ENCODE measurements around the gene LCN6. TPM values are rescaled to one million over a fixed set of nuclear protein-coding genes. Genes with fewer than 3 reads are reported as not detected.
A peak's percentile ranks its signal among the peaks of the same experiment; 100 is the strongest.

The LCN6 gene
- total and polyA plus RNA-seq, 7 donors: 1.2 to 19.1 (median 5.9) TPM

DNA sequence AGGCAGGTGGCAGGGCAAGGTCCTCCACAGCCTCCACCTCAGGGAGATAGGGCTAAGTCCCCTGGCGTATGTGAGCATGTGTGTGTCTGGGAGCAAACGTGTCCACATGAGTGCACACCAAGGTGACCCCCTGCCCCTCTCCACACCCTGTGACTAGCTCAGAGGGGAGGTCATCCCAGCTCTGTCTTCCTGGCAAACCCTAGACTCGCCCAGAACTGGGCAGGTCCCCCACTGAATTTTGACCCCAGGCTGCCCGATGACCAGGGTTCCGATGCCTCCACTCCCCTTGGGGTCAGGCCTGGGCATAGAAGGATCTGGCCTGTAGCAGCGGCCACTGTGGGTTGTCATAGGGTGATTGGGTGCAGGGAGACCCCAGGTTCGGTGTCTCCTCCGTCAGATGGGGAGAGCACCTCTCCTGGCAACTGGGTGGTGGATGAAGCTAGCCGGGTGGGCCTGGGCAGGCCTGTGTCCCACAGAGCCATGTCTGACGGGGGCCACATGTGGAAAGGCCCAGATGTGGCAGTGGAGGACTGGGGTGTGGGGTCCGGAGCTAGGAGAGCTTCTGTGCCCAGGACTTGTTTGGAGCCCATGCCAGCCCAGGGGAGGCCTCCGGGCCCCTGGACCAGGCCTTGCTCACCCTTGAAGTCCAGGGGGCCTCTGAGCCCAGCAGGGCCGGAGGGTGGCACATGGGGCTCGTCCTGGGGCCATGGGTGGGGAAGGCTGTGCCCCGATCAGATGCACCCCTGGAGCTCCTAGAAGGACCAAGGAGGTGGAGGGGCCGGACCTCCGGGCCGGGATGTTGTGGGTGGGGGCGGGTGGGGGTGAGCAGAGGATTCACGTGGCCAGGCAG, 29.8 kb downstream of the LCN6 start:
- no peak overlapping the region for H3K4me3 ChIP-seq
- intact Hi-C loops (cut with DNase I): no loop called here
- peaks cover 0 to 46% (median 29%) of the 10 kb centered on the region in 4 donors for H3K4me1 ChIP-seq
- H3K36me3 ChIP-seq: peaks cover 9 to 23% (median 16%) of the 10 kb centered on the region in 4 donors
- TF ChIP-seq POLR2AphosphoS5 (IDR thresholded peaks at IDR 0.05) (no peak), EP300 (IDR thresholded peaks at IDR 0.05) (no peak), POLR2A (IDR thresholded peaks at IDR 0.05) (no peak)
- TF ChIP-seq, protein P1, sequence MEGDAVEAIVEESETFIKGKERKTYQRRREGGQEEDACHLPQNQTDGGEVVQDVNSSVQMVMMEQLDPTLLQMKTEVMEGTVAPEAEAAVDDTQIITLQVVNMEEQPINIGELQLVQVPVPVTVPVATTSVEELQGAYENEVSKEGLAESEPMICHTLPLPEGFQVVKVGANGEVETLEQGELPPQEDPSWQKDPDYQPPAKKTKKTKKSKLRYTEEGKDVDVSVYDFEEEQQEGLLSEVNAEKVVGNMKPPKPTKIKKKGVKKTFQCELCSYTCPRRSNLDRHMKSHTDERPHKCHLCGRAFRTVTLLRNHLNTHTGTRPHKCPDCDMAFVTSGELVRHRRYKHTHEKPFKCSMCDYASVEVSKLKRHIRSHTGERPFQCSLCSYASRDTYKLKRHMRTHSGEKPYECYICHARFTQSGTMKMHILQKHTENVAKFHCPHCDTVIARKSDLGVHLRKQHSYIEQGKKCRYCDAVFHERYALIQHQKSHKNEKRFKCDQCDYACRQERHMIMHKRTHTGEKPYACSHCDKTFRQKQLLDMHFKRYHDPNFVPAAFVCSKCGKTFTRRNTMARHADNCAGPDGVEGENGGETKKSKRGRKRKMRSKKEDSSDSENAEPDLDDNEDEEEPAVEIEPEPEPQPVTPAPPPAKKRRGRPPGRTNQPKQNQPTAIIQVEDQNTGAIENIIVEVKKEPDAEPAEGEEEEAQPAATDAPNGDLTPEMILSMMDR (IDR thresholded peaks at IDR 0.05): no peak
- H3K27ac ChIP-seq: peak overlapping the region in 2 of 4 donors; percentile 32 to 74
- no peak for DNase-seq
- WGBS, 2 donors: 30 to 70% methylated on average over 20 of the region's 20 CpGs
- no peaks in the 10 kb centered on the region for H3K9me3 ChIP-seq
- H3K27me3 ChIP-seq: peaks cover 0 to 3% (median 3%) of the 10 kb centered on the region in 3 donors

DNA sequence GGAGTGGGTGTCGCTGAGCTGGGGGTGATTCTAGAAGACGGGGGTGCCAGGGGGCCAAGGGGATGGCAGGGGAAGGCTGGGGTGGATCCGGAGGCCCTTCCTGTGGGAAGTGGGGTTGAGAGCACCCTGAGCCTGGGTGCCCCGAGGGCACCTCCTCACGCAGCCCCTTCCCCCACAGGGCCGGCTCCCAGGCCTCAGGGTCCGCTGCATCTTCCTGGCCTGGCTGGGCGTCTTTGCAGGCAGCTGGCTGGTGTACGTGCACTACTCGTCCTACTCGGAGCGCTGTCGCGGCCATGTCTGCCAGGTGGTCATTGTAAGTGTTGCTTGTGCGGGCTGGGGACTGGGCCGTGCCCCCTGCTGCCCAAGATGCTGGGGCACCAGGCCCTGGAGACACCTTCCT, 30.9 kb downstream of the LCN6 start:
- DNase-seq: no peak
- no peaks in the 10 kb centered on the region for H3K9me3 ChIP-seq
- H3K36me3 ChIP-seq: peaks cover 0 to 12% (median 6%) of the 10 kb centered on the region in 4 donors
- H3K4me1 ChIP-seq: peaks cover 0 to 48% (median 37%) of the 10 kb centered on the region in 4 donors
- 52 to 84% methylated on average over 16 of the region's 16 CpGs for WGBS, 2 donors
- H3K27me3 ChIP-seq: peaks cover 0 to 13% (median 13%) of the 10 kb centered on the region in 3 donors
- no peak overlapping the region for H3K27ac ChIP-seq
- no peak overlapping the region for H3K4me3 ChIP-seq
- intact Hi-C loops (cut with DNase I): no loop called here
- TF ChIP-seq POLR2AphosphoS5 (IDR thresholded peaks at IDR 0.05) (no peak), POLR2A (IDR thresholded peaks at IDR 0.05) (no peak), EP300 (IDR thresholded peaks at IDR 0.05) (no peak)
- TF ChIP-seq, protein P1 (IDR thresholded peaks at IDR 0.05): no peak

DNA sequence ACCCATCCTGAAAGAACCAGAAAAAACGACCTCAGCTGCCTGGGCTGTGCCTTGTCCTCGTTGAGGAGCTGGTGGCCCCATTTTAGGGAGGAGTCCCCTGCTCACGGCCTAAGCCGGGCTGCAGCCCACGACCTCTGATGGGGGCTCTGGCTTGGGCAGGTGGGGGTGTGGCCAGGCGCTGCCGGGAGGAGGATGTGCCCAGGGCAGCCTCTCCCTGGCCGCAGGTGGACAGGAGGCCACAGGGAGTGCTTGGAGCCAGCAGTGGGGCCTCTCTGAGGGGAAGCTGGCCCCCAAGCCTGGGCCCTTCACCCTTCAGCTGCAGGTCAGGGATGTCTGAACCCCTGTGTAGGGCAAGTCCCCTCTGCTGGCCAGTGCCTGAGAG, 33.4 kb downstream of the LCN6 start:
- TF ChIP-seq, protein P1 (IDR thresholded peaks at IDR 0.05): no peak
- no peak for TF ChIP-seq POLR2A (IDR thresholded peaks at IDR 0.05)
- no peak for TF ChIP-seq POLR2AphosphoS5 (IDR thresholded peaks at IDR 0.05)
- H3K9me3 ChIP-seq: no peaks in the 10 kb centered on the region
- peaks cover 0 to 32% (median 26%) of the 10 kb centered on the region in 4 donors for H3K4me1 ChIP-seq
- 24 to 52% methylated on average over 8 of the region's 8 CpGs for whole genome bisulfite sequencing, 2 donors
- intact Hi-C loops (cut with DNase I): no loop called here
- H3K4me3 ChIP-seq: no peak overlapping the region
- H3K27ac ChIP-seq: peak overlapping the region; percentile 3 to 62 (median 28)
- H3K36me3 ChIP-seq: no peaks in the 10 kb centered on the region
- peaks cover 0 to 20% (median 20%) of the 10 kb centered on the region in 3 donors for H3K27me3 ChIP-seq
- no peak for DNase-seq

DNA sequence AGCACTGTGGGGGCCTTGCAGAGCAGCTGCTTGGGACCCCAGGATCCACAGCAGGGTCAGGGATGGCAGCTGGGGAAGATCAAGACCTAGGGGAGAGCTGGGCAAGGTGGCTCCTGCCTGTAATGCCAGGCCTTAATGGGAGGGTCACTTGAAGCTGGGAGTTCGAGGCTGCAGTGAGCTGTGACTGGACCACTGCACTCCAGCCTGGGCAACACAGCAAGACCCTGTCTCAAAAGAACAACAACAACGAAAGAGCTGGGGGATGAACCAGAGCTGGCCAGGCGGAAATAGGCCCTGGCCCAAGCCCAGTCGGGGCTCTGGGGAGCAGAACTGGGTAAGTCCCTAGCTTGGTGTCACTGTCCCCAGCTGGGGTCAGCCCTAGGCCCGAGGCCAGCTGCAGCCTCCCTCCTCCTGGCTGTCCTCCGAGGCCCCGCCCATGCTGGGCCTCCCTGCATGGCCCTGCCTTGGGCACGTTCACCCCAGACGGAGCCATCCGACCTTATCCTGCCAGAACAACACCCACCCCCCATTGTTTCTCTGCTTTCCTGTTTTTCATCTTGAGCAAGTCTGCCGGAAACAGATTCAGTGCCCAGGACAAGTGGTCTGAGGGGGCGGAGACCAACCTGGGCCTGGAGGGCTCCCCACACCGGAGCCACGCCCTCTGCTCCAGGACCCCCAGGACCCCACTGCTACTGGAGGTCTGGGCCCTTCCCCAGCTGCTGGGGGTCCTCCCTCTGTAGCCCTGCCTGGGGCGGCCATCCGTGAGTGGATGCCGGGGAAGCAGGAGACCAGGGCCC, 34.0 kb downstream of the LCN6 start:
- Histone ChIP-seq H3K27me3 (peaks cover 0 to 20% (median 20%) of the 10 kb centered on the region in 3 donors), H3K4me1 (peaks cover 0 to 26% (median 22%) of the 10 kb centered on the region in 4 donors), H3K27ac (peak overlapping the region; percentile 66 to 76 (median 74)), H3K4me3 (no peak overlapping the region), H3K9me3 (no peaks in the 10 kb centered on the region), H3K36me3 (no peaks in the 10 kb centered on the region)
- 54 to 56% methylated on average over 17 of the region's 17 CpGs for WGBS, 2 donors
- TF ChIP-seq POLR2AphosphoS5 (IDR thresholded peaks at IDR 0.05): peak in 1 of 4 donors; percentile 40
- no peak for TF ChIP-seq EP300 (IDR thresholded peaks at IDR 0.05)
- DNase-seq: no peak
- intact Hi-C loops (cut with DNase I): no loop called here

DNA sequence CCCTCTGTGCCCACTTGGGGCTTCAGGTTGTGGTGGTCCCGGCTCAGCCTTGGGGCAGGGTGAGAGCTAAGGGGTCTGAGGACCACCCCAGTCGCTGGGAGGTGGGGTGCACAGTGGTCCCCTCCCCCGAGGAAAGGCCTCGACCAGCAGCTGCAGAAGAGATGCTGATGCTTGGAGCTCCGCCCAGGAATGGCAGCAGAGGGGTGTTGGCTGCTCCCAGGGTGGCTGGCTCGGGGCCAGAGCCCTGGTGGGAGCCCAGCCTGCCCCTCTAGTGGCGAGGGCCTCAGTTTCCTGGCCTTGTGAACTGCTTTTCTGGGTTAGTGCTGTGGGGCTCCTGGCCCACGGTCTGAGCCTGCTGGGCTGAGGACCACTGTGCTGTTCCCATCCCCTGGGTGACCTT, 34.8 kb downstream of the LCN6 start:
- Histone ChIP-seq H3K27ac (peak overlapping the region; percentile 66 to 76 (median 74)), H3K36me3 (no peaks in the 10 kb centered on the region), H3K4me3 (peak overlapping the region in 3 of 4 donors; percentile 51 to 70 (median 69)), H3K4me1 (peaks cover 0 to 23% (median 20%) of the 10 kb centered on the region in 4 donors), H3K9me3 (no peaks in the 10 kb centered on the region), H3K27me3 (peaks cover 0 to 20% (median 20%) of the 10 kb centered on the region in 3 donors)
- TF ChIP-seq EP300 (IDR thresholded peaks at IDR 0.05): no peak
- TF ChIP-seq, protein P1 (IDR thresholded peaks at IDR 0.05): no peak
- no peak for TF ChIP-seq POLR2A (IDR thresholded peaks at IDR 0.05)
- WGBS, 2 donors: 36 to 37% methylated on average over 8 of the region's 8 CpGs
- DNase-seq: no peak
- intact Hi-C loops (cut with DNase I): no loop called here
